Calu3 (cell line): ENCODE data around the gene ZNF407. TPM values are rescaled to one million over a fixed set of nuclear protein-coding genes. Genes with fewer than 3 reads are reported as not detected.

Experiments used
- BruUV-seq: library from RNA; stranded (reverse); fragments of 400-500 nt; replicated peaks from 2 replicates; lab custom pipeline; 2021; lab: Mats Ljungman, UMichigan
- CTCF ChIA-PET: fragments of 300-600 bp; sonication (Branson Sonifier 250); formaldehyde crosslinking; loops from one replicate; lab custom pipeline; 2022; ENCODE audit warnings: antibody characterized with exemption; lab: Charles Lee
- DNase-seq: peaks from one replicate; pipeline ENCODE4 v3.0.0; 2022
- H3K27ac Mint-ChIP-seq: one replicate; pipeline ENCODE4 v1.8.0; 2022; ENCODE audit warnings: mixed read lengths; ENCODE audit not compliant: unreplicated experiment
- H3K27me3 Mint-ChIP-seq: one replicate; pipeline ENCODE4 v1.8.0; 2022; ENCODE audit warnings: mixed read lengths; ENCODE audit not compliant: unreplicated experiment
- H3K36me3 Mint-ChIP-seq: one replicate; pipeline ENCODE4 v1.8.0; 2022; ENCODE audit warnings: mild to moderate bottlenecking, moderate library complexity, mixed read lengths; ENCODE audit not compliant: insufficient read depth, unreplicated experiment
- H3K4me1 Mint-ChIP-seq: one replicate; pipeline ENCODE4 v1.8.0; 2022; ENCODE audit warnings: mild to moderate bottlenecking, low read depth, mixed read lengths; ENCODE audit not compliant: unreplicated experiment
- H3K4me3 Mint-ChIP-seq: one replicate; pipeline ENCODE4 v1.8.0; 2022; ENCODE audit warnings: mild to moderate bottlenecking, low read depth, moderate library complexity, mixed read lengths; ENCODE audit not compliant: unreplicated experiment
- H3K9me3 Mint-ChIP-seq: one replicate; pipeline ENCODE4 v1.8.0; 2022; ENCODE audit warnings: low read depth, mixed read lengths; ENCODE audit not compliant: unreplicated experiment
- CTCF ChIP-seq: fragments of 200-600 bp; IDR thresholded peaks from one replicate; pipeline ENCODE4 v1.8.0; 2022; ENCODE audit warnings: antibody characterized with exemption; ENCODE audit not compliant: unreplicated experiment
- intact Hi-C: fragments of 100-400 bp; cut with micrococcal nuclease; formaldehyde crosslinking; loops from one replicate; pipeline ENCODE4 v1.10.0; 2022; ENCODE audit not compliant: unreplicated experiment
- total RNA-seq: library from RNA; stranded (reverse); gene quantifications from 2 replicates; pipeline ENCODE4 v1.2.3, GENCODE V29; 2022

ZNF407 gene
- total RNA-seq, 1 experiment from 2014 or later = 17.4 TPM

- peak; percentile 71 for DNase-seq
- intact Hi-C loops = loop anchor here (1.0 to 10.0 kb wide), 5 partner anchors 68 to 583 kb away; partner anchors contain the start of gene TSHZ1
- Mint-ChIP-seq H3K27ac (no peak overlapping the region), H3K4me3 (no peak overlapping the region), H3K27me3 (no peaks in the 10 kb centered on the region), H3K9me3 (no peaks in the 10 kb centered on the region), H3K4me1 (no peaks in the 10 kb centered on the region), H3K36me3 (no peaks in the 10 kb centered on the region)
- no TSS peak for BruUV-seq
- peak; percentile 67 for TF ChIP-seq CTCF
- CTCF ChIA-PET = interaction anchor here (1.0 to 1.4 kb wide), 2 partner anchors 67 to 145 kb away, joined by 10 to 14 read pairs; no protein-coding TSS in a partner anchor
These were observed 298.8 kb downstream of the ZNF407 start for GRCh38 chr18:74896390-74896991.

GRCh38 chr18:74897971-74898657 is 300.4 kb downstream of the ZNF407 start:
- H3K9me3 Mint-ChIP-seq = no peaks in the 10 kb centered on the region
- H3K27ac Mint-ChIP-seq = no peak overlapping the region
- BruUV-seq = no TSS peak
- no peak overlapping the region for H3K4me3 Mint-ChIP-seq
- intact Hi-C loops = loop anchor here (5.0 to 10.0 kb wide), 2 partner anchors 246 to 317 kb away; partner anchors contain the start of gene TSHZ1
- no peaks in the 10 kb centered on the region for H3K27me3 Mint-ChIP-seq
- H3K36me3 Mint-ChIP-seq = no peaks in the 10 kb centered on the region
- DNase-seq = no peak
- H3K4me1 Mint-ChIP-seq = no peaks in the 10 kb centered on the region
- TF ChIP-seq CTCF = no peak
- CTCF ChIA-PET = interaction anchor here (0.6 kb wide), 1 partner anchor 1953 kb away, joined by 12 read pairs; no protein-coding TSS in a partner anchor

- CTCF ChIA-PET = interaction anchor here (0.5 kb wide), 1 partner anchor 21 kb away, joined by 3 read pairs; no protein-coding TSS in a partner anchor
- Mint-ChIP-seq H3K27me3 (no peaks in the 10 kb centered on the region), H3K27ac (peak overlapping the region; percentile 5), H3K4me3 (no peak overlapping the region), H3K36me3 (no peaks in the 10 kb centered on the region), H3K9me3 (no peaks in the 10 kb centered on the region), H3K4me1 (no peaks in the 10 kb centered on the region)
- intact Hi-C loops = loop anchor here (5.0 to 10.0 kb wide), 2 partner anchors 247 to 316 kb away; partner anchors contain the start of gene TSHZ1
- DNase-seq = no peak
- TF ChIP-seq CTCF = no peak
- BruUV-seq = no TSS peak
These were observed 301.3 kb downstream of the ZNF407 start for GRCh38 chr18:74898965-74899364.

- no TSS peak for BruUV-seq
- no peaks in the 10 kb centered on the region for H3K4me1 Mint-ChIP-seq
- CTCF ChIA-PET = no interaction called here
- intact Hi-C loops = loop anchor here (5.0 to 10.0 kb wide), 2 partner anchors 247 to 315 kb away; partner anchors contain the start of gene TSHZ1
- H3K4me3 Mint-ChIP-seq = no peak overlapping the region
- H3K27me3 Mint-ChIP-seq = no peaks in the 10 kb centered on the region
- H3K27ac Mint-ChIP-seq = peak overlapping the region; percentile 5
- no peaks in the 10 kb centered on the region for H3K9me3 Mint-ChIP-seq
- no peaks in the 10 kb centered on the region for H3K36me3 Mint-ChIP-seq
- peak; percentile 8 for DNase-seq
- no peak for TF ChIP-seq CTCF
These were observed 301.9 kb downstream of the ZNF407 start for GRCh38 chr18:74899554-74899953.
